ENCODE results near the gene EFHD2.

- TF ChIP-seq YY1 (IDR thresholded peaks at IDR 0.05; ENCODE audit: insufficient read depth, insufficient read length): no peak
- TF ChIP-seq ZNF274 (IDR thresholded peaks at IDR 0.05; ENCODE audit: low read depth, low read length): no peak
- TF ChIP-seq SUZ12 (IDR thresholded peaks at IDR 0.05; ENCODE audit: extremely low read depth, insufficient read depth, insufficient read length): no peak
Measured at GRCh38 chr1:15397236-15397635, 12.5 kb upstream of the EFHD2 start.

All from NT2/D1 (cell line).